Ovary (tissue), 3 donors: ENCODE measurements around the gene TENT5C.

Experiments
- POLR2A ChIP-seq: fragments of 450-650 bp; IDR thresholded peaks from one replicate; pipeline ENCODE4 v1.6.1; 2017; ENCODE audit warnings: antibody characterized with exemption, mild to moderate bottlenecking, moderate library complexity
- TF ChIP-seq, protein P1 (sequence below), 3 donors: fragments of 450-650 bp in 2 of 3; fragments of 200-600 bp in 1 of 3; IDR thresholded peaks; one replicate each; pipeline versions ENCODE4 v1.5.1 to v1.8.0; 2016 to 2022; ENCODE audit warnings: antibody characterized with exemption in 3 of 3, mild to moderate bottlenecking in 1 of 3
- donor health status: DM: no; HTN: no; CAD: no.

GRCh38 chr1:117623141-117623540 is 17.3 kb downstream of the TENT5C start:
- TF ChIP-seq, protein P1, sequence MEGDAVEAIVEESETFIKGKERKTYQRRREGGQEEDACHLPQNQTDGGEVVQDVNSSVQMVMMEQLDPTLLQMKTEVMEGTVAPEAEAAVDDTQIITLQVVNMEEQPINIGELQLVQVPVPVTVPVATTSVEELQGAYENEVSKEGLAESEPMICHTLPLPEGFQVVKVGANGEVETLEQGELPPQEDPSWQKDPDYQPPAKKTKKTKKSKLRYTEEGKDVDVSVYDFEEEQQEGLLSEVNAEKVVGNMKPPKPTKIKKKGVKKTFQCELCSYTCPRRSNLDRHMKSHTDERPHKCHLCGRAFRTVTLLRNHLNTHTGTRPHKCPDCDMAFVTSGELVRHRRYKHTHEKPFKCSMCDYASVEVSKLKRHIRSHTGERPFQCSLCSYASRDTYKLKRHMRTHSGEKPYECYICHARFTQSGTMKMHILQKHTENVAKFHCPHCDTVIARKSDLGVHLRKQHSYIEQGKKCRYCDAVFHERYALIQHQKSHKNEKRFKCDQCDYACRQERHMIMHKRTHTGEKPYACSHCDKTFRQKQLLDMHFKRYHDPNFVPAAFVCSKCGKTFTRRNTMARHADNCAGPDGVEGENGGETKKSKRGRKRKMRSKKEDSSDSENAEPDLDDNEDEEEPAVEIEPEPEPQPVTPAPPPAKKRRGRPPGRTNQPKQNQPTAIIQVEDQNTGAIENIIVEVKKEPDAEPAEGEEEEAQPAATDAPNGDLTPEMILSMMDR (IDR thresholded peaks at IDR 0.05), result no peak
- TF ChIP-seq POLR2A, result no peak
